ENCODE measurements around the gene ZNF576. TPM values are rescaled to one million over a fixed set of nuclear protein-coding genes. Genes with fewer than 3 reads are reported as not detected.

Gene ZNF576
- total RNA-seq, 4 donors from 2014 or later, result 9.9 to 18.8 (median 15.2) TPM

DNA sequence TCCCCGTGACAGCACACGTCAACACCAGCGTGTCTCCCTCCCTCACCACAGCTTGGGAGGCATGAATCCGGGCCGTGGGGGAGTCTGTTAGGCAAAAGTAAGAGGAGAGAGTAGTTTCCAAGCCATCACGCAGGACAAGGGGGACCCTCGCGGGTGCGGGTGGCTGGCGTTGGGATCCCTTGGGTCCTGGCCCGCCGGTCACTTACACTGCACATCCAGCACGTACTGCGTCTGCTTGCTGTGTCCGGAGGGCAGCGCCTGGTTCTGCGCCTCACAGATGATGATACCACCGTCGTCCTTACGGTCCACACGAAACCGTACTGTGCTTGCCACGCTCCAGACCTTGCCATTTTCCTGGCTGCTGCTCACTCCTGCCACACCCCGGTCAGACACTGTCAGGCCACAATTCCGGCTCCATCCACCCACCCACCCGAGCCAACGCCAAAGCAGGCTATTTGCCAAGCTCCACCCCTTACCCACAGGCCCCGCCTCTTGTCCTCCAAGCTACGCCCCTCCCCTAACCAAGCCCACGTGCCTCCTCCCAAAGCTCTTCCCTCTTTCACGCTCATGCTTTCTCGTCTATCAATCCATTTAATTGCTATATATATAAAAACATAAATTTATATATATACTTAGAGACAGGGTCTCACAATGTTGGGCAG is 29.7 kb downstream of the ZNF576 start:
- H3K4me1 ChIP-seq, result peaks cover 0 to 24% (median 0%) of the 10 kb centered on the region in 4 donors
- no peak for DNase-seq (ENCODE audit: low spot score in 2 of 2)
- TF ChIP-seq POLR2A (IDR thresholded peaks at IDR 0.05) (no peak), CTCF (IDR thresholded peaks at IDR 0.05) (peak in 1 of 5 experiments; percentile 34), EP300 (IDR thresholded peaks at IDR 0.05) (no peak)
- H3K36me3 ChIP-seq, result peaks cover 0 to 25% (median 2%) of the 10 kb centered on the region in 3 donors
- peak overlapping the region in 2 of 4 donors; percentile 60 to 69 for H3K27ac ChIP-seq
- no peak overlapping the region for H3K4me3 ChIP-seq
- no peaks in the 10 kb centered on the region for H3K9me3 ChIP-seq
- WGBS, 2 donors, result 72 to 73% methylated on average over 30 to 32 of the region's 32 CpGs
- H3K27me3 ChIP-seq, result peaks cover 0 to 3% of the 10 kb centered on the region in 2 donors

GRCh38 chr19:43626838-43627237 is 30.4 kb downstream of the ZNF576 start:
- TF ChIP-seq EP300 (IDR thresholded peaks at IDR 0.05) (no peak), CTCF (IDR thresholded peaks at IDR 0.05) (no peak), POLR2A (IDR thresholded peaks at IDR 0.05) (no peak)
- H3K27ac ChIP-seq, result peak overlapping the region in 1 of 4 donors; percentile 60
- peaks cover 0 to 25% (median 2%) of the 10 kb centered on the region in 3 donors for H3K36me3 ChIP-seq
- H3K27me3 ChIP-seq, result peaks cover 0 to 3% of the 10 kb centered on the region in 2 donors
- H3K4me3 ChIP-seq, result no peak overlapping the region
- WGBS, 2 donors, result 57 to 64% methylated on average over 17 of the region's 17 CpGs
- peaks cover 0 to 24% (median 0%) of the 10 kb centered on the region in 4 donors for H3K4me1 ChIP-seq
- no peaks in the 10 kb centered on the region for H3K9me3 ChIP-seq
- no peak for DNase-seq (ENCODE audit: low spot score in 2 of 2)

DNA sequence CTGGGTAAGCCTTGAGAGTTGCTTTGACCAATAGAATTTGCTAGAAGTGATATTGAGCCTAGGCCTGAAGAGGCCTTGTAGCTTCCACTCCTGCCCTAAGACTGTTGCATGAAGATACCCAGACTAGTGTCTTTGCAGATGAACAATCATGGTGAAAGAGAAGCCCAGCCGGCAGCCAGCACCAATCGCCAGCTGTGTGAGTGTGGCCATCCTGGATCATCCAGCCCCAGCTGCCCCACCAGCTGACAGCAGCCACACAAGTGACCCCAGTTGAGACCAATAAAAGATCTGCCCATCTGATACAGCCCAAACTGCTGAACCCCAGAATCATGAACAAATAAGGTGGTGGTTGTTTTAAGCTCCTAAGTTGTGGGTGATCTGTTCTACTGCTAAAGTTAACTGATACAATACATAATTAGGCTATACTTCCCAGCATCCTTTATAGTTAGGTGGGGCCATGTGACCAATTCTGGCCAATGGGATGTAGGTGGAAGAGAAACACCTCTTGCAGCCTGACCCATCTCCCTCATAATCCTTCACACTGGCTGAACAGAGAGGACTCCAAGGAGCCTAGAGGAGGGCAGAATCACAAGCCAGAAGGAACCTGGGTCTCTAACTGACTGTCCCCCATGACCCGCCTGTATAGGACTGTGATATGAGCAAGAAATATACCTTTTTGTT is 32.4 kb downstream of the ZNF576 start:
- peaks cover 0 to 28% (median 0%) of the 10 kb centered on the region in 4 donors for H3K4me1 ChIP-seq
- H3K27me3 ChIP-seq, result peaks cover 0 to 3% of the 10 kb centered on the region in 2 donors
- no peaks in the 10 kb centered on the region for H3K9me3 ChIP-seq
- H3K36me3 ChIP-seq, result peaks cover 0 to 25% (median 2%) of the 10 kb centered on the region in 3 donors
- no peak for TF ChIP-seq CTCF (IDR thresholded peaks at IDR 0.05)
- no peak for TF ChIP-seq POLR2A (IDR thresholded peaks at IDR 0.05)
- no peak for TF ChIP-seq EP300 (IDR thresholded peaks at IDR 0.05)
- DNase-seq (ENCODE audit: low spot score in 2 of 2), result no peak
- H3K4me3 ChIP-seq, result no peak overlapping the region
- WGBS, 2 donors, result 79 to 85% methylated on average over 3 of the region's 3 CpGs
- H3K27ac ChIP-seq, result no peak overlapping the region

DNA sequence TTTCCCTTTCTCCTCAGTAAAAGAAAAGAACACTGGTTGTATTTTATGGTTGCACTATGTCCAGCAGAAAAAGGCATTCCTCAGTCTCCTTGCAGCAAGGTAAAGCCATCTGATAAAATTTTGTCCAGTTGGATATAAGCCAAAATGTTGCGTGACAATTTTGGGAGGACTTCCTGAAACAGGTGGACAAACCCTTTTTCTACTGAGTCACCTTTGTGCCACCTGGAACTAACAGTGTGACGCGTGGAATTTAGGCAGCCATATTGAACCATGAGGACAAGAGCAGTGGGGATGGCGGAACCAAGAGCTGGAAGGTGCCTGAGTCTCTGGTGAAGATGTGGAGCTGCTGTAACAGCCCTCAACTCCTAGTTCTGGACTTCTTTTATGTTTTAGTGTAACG is 35.1 kb downstream of the ZNF576 start:
- Histone ChIP-seq H3K27me3 (peaks cover 0 to 14% of the 10 kb centered on the region in 2 donors), H3K4me1 (peaks cover 0 to 34% (median 0%) of the 10 kb centered on the region in 4 donors), H3K36me3 (peaks cover 0 to 8% (median 0%) of the 10 kb centered on the region in 3 donors), H3K9me3 (no peaks in the 10 kb centered on the region), H3K4me3 (no peak overlapping the region), H3K27ac (no peak overlapping the region)
- no peak for TF ChIP-seq EP300 (IDR thresholded peaks at IDR 0.05)
- TF ChIP-seq CTCF (IDR thresholded peaks at IDR 0.05), result no peak
- no peak for TF ChIP-seq POLR2A (IDR thresholded peaks at IDR 0.05)
- DNase-seq (ENCODE audit: low spot score in 2 of 2), result no peak
- 89 to 91% methylated on average over 5 of the region's 5 CpGs for WGBS, 2 donors

- Histone ChIP-seq H3K4me1 (peaks cover 0 to 44% (median 3%) of the 10 kb centered on the region in 4 donors), H3K36me3 (no peaks in the 10 kb centered on the region), H3K27ac (peak overlapping the region in 2 of 4 donors; percentile 90 to 92), H3K4me3 (no peak overlapping the region), H3K9me3 (no peaks in the 10 kb centered on the region), H3K27me3 (peaks cover 0 to 23% of the 10 kb centered on the region in 2 donors)
- DNase-seq (ENCODE audit: low spot score in 2 of 2), result no peak
- 80 to 81% methylated on average over 4 of the region's 4 CpGs for WGBS, 2 donors
- TF ChIP-seq CTCF (IDR thresholded peaks at IDR 0.05) (no peak), POLR2A (IDR thresholded peaks at IDR 0.05) (no peak)
These were observed 37.1 kb downstream of the ZNF576 start for GRCh38 chr19:43633520-43633919.

Data from tibial nerve (tissue), 4 donors.